OCI-LY7 (cell line): ENCODE data around the gene CRYBG1. TPM values are rescaled to one million over a fixed set of nuclear protein-coding genes. Genes with fewer than 3 reads are reported as not detected.
A peak's percentile ranks its signal among the peaks of the same experiment; 100 is the strongest.

Experiments used
- BruUV-seq: library from RNA; stranded (reverse); fragments of 400-500 nt; replicated peaks from 2 replicates; lab custom pipeline; 2021; lab: Mats Ljungman, UMichigan
- CTCF ChIA-PET: fragments of 300-600 bp; sonication (Branson Sonifier 250); formaldehyde crosslinking; loops from one replicate; lab custom pipeline; 2022; ENCODE audit warnings: antibody characterized with exemption; ENCODE audit not compliant: unreplicated experiment; lab: Charles Lee
- POLR2A ChIA-PET: fragments of 300-600 bp; sonication (Branson Sonifier 250); formaldehyde crosslinking; loops from one replicate; lab custom pipeline; 2022; ENCODE audit warnings: antibody characterized with exemption; lab: Charles Lee
- DNase-seq: peaks from one replicate; pipeline ENCODE4 v3.0.0-alpha.2; 2015; ENCODE audit warnings: low spot score
- H2AFZ ChIP-seq: fragments of 200-600 bp; sonication (generic), shearing (Covaris generic); 2 replicates; pipeline ENCODE4 v1.6.1; 2014; ENCODE audit warnings: mild to moderate bottlenecking, antibody characterized with exemption, low read length, moderate library complexity
- H3K27ac ChIP-seq: fragments of 200-600 bp; sonication (generic); 2 replicates; pipeline ENCODE4 v1.5.1; 2014; ENCODE audit warnings: mixed run types, low read depth, mild to moderate bottlenecking, moderate library complexity, low read length, inconsistent platforms; ENCODE audit not compliant: poor library complexity, severe bottlenecking
- H3K36me3 ChIP-seq: fragments of 200-600 bp; sonication (generic); 2 replicates; pipeline ENCODE4 v1.6.1; 2014; ENCODE audit warnings: mild to moderate bottlenecking, antibody characterized with exemption, low read length, moderate library complexity, mixed read lengths; ENCODE audit not compliant: insufficient read depth
- H3K4me1 ChIP-seq: fragments of 200-600 bp; sonication (generic); 2 replicates; pipeline ENCODE4 v1.5.1; 2014; ENCODE audit warnings: mild to moderate bottlenecking, low read length; ENCODE audit not compliant: insufficient read depth, poor library complexity, severe bottlenecking
- H3K4me2 ChIP-seq: fragments of 200-600 bp; sonication (generic); 2 replicates; pipeline ENCODE4 v1.6.1; 2014; ENCODE audit warnings: mild to moderate bottlenecking, low read length
- H3K4me3 ChIP-seq: fragments of 200-600 bp; sonication (generic); 2 replicates; pipeline ENCODE4 v1.5.1; 2014; ENCODE audit warnings: mild to moderate bottlenecking, low read depth, low read length; ENCODE audit not compliant: poor library complexity, severe bottlenecking
- H3K79me2 ChIP-seq: fragments of 200-600 bp; sonication (generic); 2 replicates; pipeline ENCODE4 v1.6.1; 2016; ENCODE audit warnings: low read depth, mild to moderate bottlenecking, low read length, moderate library complexity, mixed read lengths; ENCODE audit not compliant: insufficient read depth
- H3K9me2 ChIP-seq: fragments of 200-600 bp; sonication (generic); 2 replicates; pipeline ENCODE4 v1.6.1; 2016; ENCODE audit warnings: mild to moderate bottlenecking, low read length, mixed read lengths; ENCODE audit not compliant: insufficient read depth
- H3K9me3 ChIP-seq: fragments of 200-600 bp; sonication (generic); 2 replicates; pipeline ENCODE4 v1.6.1; 2014; ENCODE audit warnings: mild to moderate bottlenecking, mixed run types, low read length, mixed read lengths
- H4K20me1 ChIP-seq: fragments of 200-600 bp; sonication (generic); 2 replicates; pipeline ENCODE4 v1.6.1; 2014; ENCODE audit warnings: mild to moderate bottlenecking, antibody characterized with exemption, low read length, moderate library complexity, mixed read lengths; ENCODE audit not compliant: insufficient read depth
- EZH2phosphoT487 ChIP-seq: fragments of 200-600 bp; sonication (generic); IDR thresholded peaks from 2 replicates; pipeline ENCODE4 v1.6.1; 2018; ENCODE audit warnings: low read depth, borderline replicate concordance, mild to moderate bottlenecking, mixed run types, antibody characterized with exemption, low read length, moderate library complexity, mixed read lengths
- intact Hi-C: fragments of 100-400 bp; cut with micrococcal nuclease; formaldehyde crosslinking; loops from one replicate; pipeline ENCODE4 v1.10.0; 2022; ENCODE audit not compliant: unreplicated experiment
- total RNA-seq, 2 experiments: library from RNA; depleted of rRNA in 1 of 2; stranded (reverse); fragments of >200 nt in 1 of 2; shearing (Covaris generic) in 1 of 2; gene quantifications; 2 replicates each; pipeline ENCODE4 v1.2.3, GENCODE V29; 2014 to 2022
- TF ChIP-seq, protein P1 (sequence below): fragments of 200-600 bp; sonication (generic); conservative IDR thresholded peaks from 2 replicates; pipeline ENCODE4 v1.5.1; 2014; ENCODE audit warnings: mild to moderate bottlenecking, antibody characterized with exemption, low read length, moderate library complexity, mixed read lengths

Gene CRYBG1
- total RNA-seq, 2 experiments from 2014 or later = 41.7 to 66.2 TPM

DNA sequence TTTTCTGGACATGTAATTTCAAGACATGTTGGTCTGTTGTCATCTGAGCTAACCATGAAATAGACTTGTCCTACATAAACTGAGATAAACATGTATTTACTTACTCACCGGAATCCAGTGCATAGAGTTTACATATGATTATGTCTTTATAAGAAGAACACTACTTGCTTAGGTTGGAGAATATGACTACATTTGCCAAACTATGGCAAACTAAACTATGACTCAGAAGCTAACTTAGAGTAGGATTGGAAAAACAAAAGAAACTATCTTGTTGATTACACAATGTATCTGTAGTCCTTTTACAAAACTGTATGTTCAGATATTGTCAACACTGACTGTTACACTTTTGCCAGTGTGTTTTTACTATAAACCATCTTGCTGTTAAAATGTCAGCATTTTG lies 113.3 kb downstream of the CRYBG1 start:
- ChIA-PET CTCF (no interaction called here), POLR2A (no interaction called here)
- Histone ChIP-seq H2AFZ (no peak overlapping the region), H3K4me3 (no peak overlapping the region), H3K4me2 (no peak overlapping the region), H4K20me1 (no peaks in the 10 kb centered on the region), H3K36me3 (no peaks in the 10 kb centered on the region), H3K4me1 (no peaks in the 10 kb centered on the region), H3K79me2 (no peaks in the 10 kb centered on the region), H3K9me3 (no peaks in the 10 kb centered on the region), H3K27ac (no peak overlapping the region), H3K9me2 (no peaks in the 10 kb centered on the region)
- DNase-seq = no peak
- intact Hi-C loops = no loop called here
- BruUV-seq = no TSS peak
- TF ChIP-seq, protein P1, sequence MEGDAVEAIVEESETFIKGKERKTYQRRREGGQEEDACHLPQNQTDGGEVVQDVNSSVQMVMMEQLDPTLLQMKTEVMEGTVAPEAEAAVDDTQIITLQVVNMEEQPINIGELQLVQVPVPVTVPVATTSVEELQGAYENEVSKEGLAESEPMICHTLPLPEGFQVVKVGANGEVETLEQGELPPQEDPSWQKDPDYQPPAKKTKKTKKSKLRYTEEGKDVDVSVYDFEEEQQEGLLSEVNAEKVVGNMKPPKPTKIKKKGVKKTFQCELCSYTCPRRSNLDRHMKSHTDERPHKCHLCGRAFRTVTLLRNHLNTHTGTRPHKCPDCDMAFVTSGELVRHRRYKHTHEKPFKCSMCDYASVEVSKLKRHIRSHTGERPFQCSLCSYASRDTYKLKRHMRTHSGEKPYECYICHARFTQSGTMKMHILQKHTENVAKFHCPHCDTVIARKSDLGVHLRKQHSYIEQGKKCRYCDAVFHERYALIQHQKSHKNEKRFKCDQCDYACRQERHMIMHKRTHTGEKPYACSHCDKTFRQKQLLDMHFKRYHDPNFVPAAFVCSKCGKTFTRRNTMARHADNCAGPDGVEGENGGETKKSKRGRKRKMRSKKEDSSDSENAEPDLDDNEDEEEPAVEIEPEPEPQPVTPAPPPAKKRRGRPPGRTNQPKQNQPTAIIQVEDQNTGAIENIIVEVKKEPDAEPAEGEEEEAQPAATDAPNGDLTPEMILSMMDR = no peak
- TF ChIP-seq EZH2phosphoT487 = no peak

DNA sequence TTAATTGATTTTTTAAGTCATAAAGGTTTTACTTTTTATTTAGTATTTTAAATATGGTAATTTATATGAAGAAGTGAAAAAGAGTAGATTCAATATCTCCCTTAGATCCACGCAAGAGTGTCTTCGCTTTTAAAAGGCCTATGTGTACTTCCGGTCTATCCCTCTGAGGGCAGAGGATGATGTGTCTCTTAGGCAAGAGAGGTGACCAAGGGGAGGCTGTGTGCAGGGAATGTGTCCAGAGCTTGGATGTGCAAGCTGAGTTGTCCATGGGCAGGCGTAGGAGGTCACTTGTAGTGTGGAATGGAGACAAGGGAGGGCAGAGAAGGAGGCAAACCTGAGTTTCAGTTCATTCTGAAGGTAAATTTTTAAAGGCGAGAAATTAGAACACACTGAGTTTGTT lies 113.9 kb downstream of the CRYBG1 start:
- no peak for TF ChIP-seq EZH2phosphoT487
- no peak overlapping the region for H3K27ac ChIP-seq
- H3K4me2 ChIP-seq = no peak overlapping the region
- ChIA-PET POLR2A (no interaction called here), CTCF (no interaction called here)
- DNase-seq = no peak
- no TSS peak for BruUV-seq
- no peaks in the 10 kb centered on the region for H3K36me3 ChIP-seq
- H2AFZ ChIP-seq = no peak overlapping the region
- no peaks in the 10 kb centered on the region for H3K9me2 ChIP-seq
- H3K4me1 ChIP-seq = no peaks in the 10 kb centered on the region
- intact Hi-C loops = no loop called here
- H4K20me1 ChIP-seq = no peaks in the 10 kb centered on the region
- H3K79me2 ChIP-seq = no peaks in the 10 kb centered on the region
- no peak overlapping the region for H3K4me3 ChIP-seq
- H3K9me3 ChIP-seq = no peaks in the 10 kb centered on the region

DNA sequence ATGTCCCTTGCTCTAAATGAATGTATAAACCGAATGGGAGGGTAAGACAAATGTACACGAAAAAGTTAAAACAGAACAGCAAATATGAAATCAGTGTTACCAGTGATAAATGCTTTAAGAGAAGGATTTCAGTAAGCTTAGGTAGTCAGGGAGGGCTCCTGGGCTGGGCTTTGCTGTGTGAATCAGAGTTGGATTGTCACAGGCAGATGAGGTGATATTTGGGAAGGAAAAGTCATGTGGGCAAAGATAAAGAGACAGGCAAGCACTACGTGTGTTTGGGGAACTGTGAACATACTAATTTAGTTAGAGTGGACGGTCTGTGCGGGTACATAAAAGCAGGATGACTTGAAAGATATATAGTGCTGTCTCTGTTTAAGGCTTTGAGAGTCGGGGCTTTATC lies 114.8 kb downstream of the CRYBG1 start:
- Histone ChIP-seq H3K4me1 (no peaks in the 10 kb centered on the region), H3K9me2 (no peaks in the 10 kb centered on the region), H3K79me2 (no peaks in the 10 kb centered on the region), H4K20me1 (no peaks in the 10 kb centered on the region), H3K36me3 (no peaks in the 10 kb centered on the region), H3K4me3 (no peak overlapping the region), H2AFZ (peak overlapping the region; percentile 5; the same call in 1 of the 2 replicates), H3K27ac (no peak overlapping the region), H3K4me2 (no peak overlapping the region), H3K9me3 (no peaks in the 10 kb centered on the region)
- CTCF ChIA-PET = no interaction called here
- TF ChIP-seq, protein P1 = no peak
- TF ChIP-seq EZH2phosphoT487 = no peak
- DNase-seq = no peak
- POLR2A ChIA-PET = interaction anchor here (0.6 to 0.8 kb wide), 2 partner anchors 344 to 489 kb away, joined by 3 to 4 read pairs; no protein-coding TSS in a partner anchor
- no TSS peak for BruUV-seq
- intact Hi-C loops = no loop called here
